H9 (cell line): ENCODE results near the gene S100A6. TPM values are rescaled to one million over a fixed set of nuclear protein-coding genes. Genes with fewer than 3 reads are reported as not detected.

Experiments
- DNase-seq: peaks from one replicate; pipeline ENCODE4 v3.0.0-alpha.2; 2017
- H2AFZ ChIP-seq: one replicate; pipeline ENCODE4 v1.6.1; 2013; ENCODE audit warnings: mild to moderate bottlenecking, low read length, control low read depth, moderate library complexity
- H2AK5ac ChIP-seq: 2 replicates; pipeline ENCODE4 v1.6.1; 2013; ENCODE audit warnings: low read length, control low read depth, mixed read lengths; ENCODE audit not compliant: insufficient read length
- H2BK120ac ChIP-seq: one replicate; pipeline ENCODE4 v1.6.1; 2013; ENCODE audit warnings: low read depth, mild to moderate bottlenecking, low read length, control low read depth, inconsistent platforms; ENCODE audit not compliant: poor library complexity, severe bottlenecking
- H2BK12ac ChIP-seq: 2 replicates; pipeline ENCODE4 v1.6.1; 2013; ENCODE audit warnings: low read length, control low read depth, mixed read lengths, low read depth; ENCODE audit not compliant: insufficient read length
- H2BK15ac ChIP-seq: 2 replicates; pipeline ENCODE4 v1.6.1; 2013; ENCODE audit warnings: low read depth, low read length, control low read depth
- H2BK20ac ChIP-seq: one replicate; pipeline ENCODE4 v1.6.1; 2013; ENCODE audit warnings: low read depth, mild to moderate bottlenecking, low read length, control low read depth, inconsistent platforms; ENCODE audit not compliant: poor library complexity, severe bottlenecking
- H2BK5ac ChIP-seq: 2 replicates; pipeline ENCODE4 v1.6.1; 2013; ENCODE audit warnings: low read length, control low read depth, mixed read lengths; ENCODE audit not compliant: insufficient read length
- H3K14ac ChIP-seq: 2 replicates; pipeline ENCODE4 v1.6.1; 2013; ENCODE audit warnings: low read length, control low read depth; ENCODE audit not compliant: insufficient read depth
- H3K18ac ChIP-seq: 2 replicates; pipeline ENCODE4 v1.6.1; 2013; ENCODE audit warnings: low read depth, mild to moderate bottlenecking, mixed read lengths, low read length, control low read depth; ENCODE audit not compliant: insufficient read length
- H3K23ac ChIP-seq: 2 replicates; pipeline ENCODE4 v1.6.1; 2013; ENCODE audit warnings: low read length, control low read depth, mixed read lengths, low read depth; ENCODE audit not compliant: insufficient read length
- H3K23me2 ChIP-seq: 2 replicates; pipeline ENCODE4 v1.6.1; 2013; ENCODE audit warnings: low read depth, mild to moderate bottlenecking, mixed read lengths, low read length, control low read depth; ENCODE audit not compliant: insufficient read length, poor library complexity, severe bottlenecking
- H3K27ac ChIP-seq: 2 replicates; pipeline ENCODE4 v1.5.1; 2013; ENCODE audit warnings: low read length, control low read depth, mixed read lengths, low read depth; ENCODE audit not compliant: insufficient read length
- H3K27me3 ChIP-seq: 2 replicates; pipeline ENCODE4 v1.6.1; 2013; ENCODE audit warnings: low read length, control low read depth, inconsistent platforms; ENCODE audit not compliant: insufficient read depth
- H3K4ac ChIP-seq: 2 replicates; pipeline ENCODE4 v1.6.1; 2013; ENCODE audit warnings: low read depth, mild to moderate bottlenecking, control low read depth, inconsistent platforms, low read length, moderate library complexity
- H3K4me1 ChIP-seq: 2 replicates; pipeline ENCODE4 v1.6.1; 2013; ENCODE audit warnings: low read length, control low read depth, inconsistent platforms; ENCODE audit not compliant: insufficient read depth
- H3K4me2 ChIP-seq: 2 replicates; pipeline ENCODE4 v1.6.1; 2013; ENCODE audit warnings: low read length, control low read depth, mixed read lengths; ENCODE audit not compliant: insufficient read length, insufficient read depth
- H3K56ac ChIP-seq: 2 replicates; pipeline ENCODE4 v1.6.1; 2013; ENCODE audit warnings: low read depth, mild to moderate bottlenecking, mixed read lengths, low read length, control low read depth; ENCODE audit not compliant: insufficient read length
- H3K79me1 ChIP-seq: 2 replicates; pipeline ENCODE4 v1.6.1; 2013; ENCODE audit warnings: low read depth, mild to moderate bottlenecking, moderate library complexity, low read length, control low read depth, inconsistent platforms; ENCODE audit not compliant: insufficient read depth, poor library complexity, severe bottlenecking
- H3K79me2 ChIP-seq: 2 replicates; pipeline ENCODE4 v1.6.1; 2013; ENCODE audit warnings: low read length, control low read depth, inconsistent platforms; ENCODE audit not compliant: insufficient read depth
- H3K9ac ChIP-seq: 2 replicates; pipeline ENCODE4 v1.6.1; 2013; ENCODE audit warnings: low read length, control low read depth, mixed read lengths; ENCODE audit not compliant: insufficient read length; ENCODE audit errors: extremely low read depth
- H3K9me3 ChIP-seq: one replicate; pipeline ENCODE4 v1.6.1; 2013; ENCODE audit warnings: low read depth, low read length, inconsistent platforms; ENCODE audit not compliant: control insufficient read depth
- H3T11ph ChIP-seq: one replicate; pipeline ENCODE4 v1.6.1; 2013; ENCODE audit warnings: mild to moderate bottlenecking, low read length, control low read depth, inconsistent platforms
- H4K20me1 ChIP-seq: one replicate; pipeline ENCODE4 v1.6.1; 2013; ENCODE audit not compliant: control insufficient read depth, insufficient read length, insufficient read depth
- H4K5ac ChIP-seq: 2 replicates; pipeline ENCODE4 v1.6.1; 2013; ENCODE audit warnings: low read depth, mild to moderate bottlenecking, mixed read lengths, low read length, control low read depth; ENCODE audit not compliant: insufficient read length
- H4K8ac ChIP-seq: replicated peaks from 2 replicates; pipeline ENCODE4 v1.6.1; 2013; ENCODE audit warnings: low read length, control low read depth, mixed read lengths, low read depth; ENCODE audit not compliant: insufficient read length
- H4K91ac ChIP-seq: 2 replicates; pipeline ENCODE4 v1.6.1; 2013; ENCODE audit warnings: low read depth, mild to moderate bottlenecking, moderate library complexity, mixed read lengths, low read length, control low read depth; ENCODE audit not compliant: insufficient read length
- H3K27ac Mint-ChIP-seq, 3 experiments: 2 replicates in 2 of 3; 3 replicates in 1 of 3; pipeline ENCODE4 v1.8.0; 2020 to 2021; ENCODE audit warnings: mixed read lengths in 3 of 3, mild to moderate bottlenecking in 1 of 3, moderate library complexity in 1 of 3
- H3K27me3 Mint-ChIP-seq: 2 replicates; pipeline ENCODE4 v1.8.0; 2021; ENCODE audit warnings: low read depth, mild to moderate bottlenecking, moderate library complexity, mixed read lengths
- H3K36me3 Mint-ChIP-seq, 3 experiments: 2 replicates in 2 of 3; 3 replicates in 1 of 3; pipeline ENCODE4 v1.8.0; 2020 to 2021; ENCODE audit warnings: low read depth in 3 of 3, mixed read lengths in 3 of 3; ENCODE audit not compliant: insufficient read depth in 1 of 3
- H3K4me1 Mint-ChIP-seq, 2 experiments: 2 replicates each; pipeline ENCODE4 v1.8.0; 2020; ENCODE audit warnings: mixed read lengths in 2 of 2
- H3K4me3 Mint-ChIP-seq, 2 experiments: 2 replicates in 1 of 2; 3 replicates in 1 of 2; pipeline ENCODE4 v1.8.0; 2020 to 2021; ENCODE audit warnings: mild to moderate bottlenecking in 2 of 2, mixed read lengths in 2 of 2, moderate library complexity in 1 of 2
- H3K9me3 Mint-ChIP-seq, 2 experiments: 2 replicates in 1 of 2; 3 replicates in 1 of 2; pipeline ENCODE4 v1.8.0; 2020; ENCODE audit warnings: mild to moderate bottlenecking in 2 of 2, mixed read lengths in 2 of 2, moderate library complexity in 1 of 2
- CTCF ChIP-seq: fragments of 200-600 bp; sonication (generic); conservative IDR thresholded peaks from 3 replicates; pipeline ENCODE4 v1.8.0; 2021; ENCODE audit warnings: antibody characterized with exemption, mild to moderate bottlenecking
- WGBS: extraction: QIAGEN DNeasy Blood & Tissue Kit; methylation state at CpG from one replicate; pipeline ENCODE4 v1.1.7; 2013; ENCODE audit warnings: missing lambda C conversion rate, low lambda C conversion rate, mixed read lengths; ENCODE audit not compliant: insufficient read length; ENCODE audit errors: extremely low coverage; 5-methylcytosine and 5-hydroxymethylcytosine counted together
- total RNA-seq: library from RNA; stranded (reverse); gene quantifications from 2 replicates; pipeline ENCODE4 v1.2.1, GENCODE V29; 2021

Gene S100A6
- total RNA-seq, 1 experiment from 2014 or later = not detected

- Histone ChIP-seq H3K23me2 (no peaks in the 10 kb centered on the region), H3K14ac (no peak overlapping the region), H3K18ac (no peak overlapping the region), H3K9ac (no peak overlapping the region), H4K5ac (no peak overlapping the region), H3K79me1 (no peaks in the 10 kb centered on the region), H2AFZ (no peak overlapping the region), H2BK15ac (no peak overlapping the region), H2AK5ac (no peak overlapping the region), H2BK5ac (no peak overlapping the region), H2BK12ac (no peak overlapping the region), H3K4me1 (peaks cover 5% of the 10 kb centered on the region; the same call in 1 of the 2 replicates), H3K23ac (no peak overlapping the region), H3T11ph (no peak overlapping the region), H3K27ac (no peak overlapping the region), H3K56ac (no peak overlapping the region), H3K27me3 (no peaks in the 10 kb centered on the region; the same call in 1 of the 2 replicates), H4K20me1 (no peaks in the 10 kb centered on the region), H4K91ac (no peak overlapping the region), H2BK20ac (no peak overlapping the region), H2BK120ac (no peak overlapping the region), H3K4me2 (no peak overlapping the region), H3K9me3 (no peaks in the 10 kb centered on the region), H3K79me2 (no peaks in the 10 kb centered on the region), H4K8ac (no peak overlapping the region), H3K4ac (no peak overlapping the region)
- no peaks in the 10 kb centered on the region for H3K9me3 Mint-ChIP-seq
- DNase-seq = no peak
- peaks cover 6% of the 10 kb centered on the region for H3K27me3 Mint-ChIP-seq
- H3K36me3 Mint-ChIP-seq = no peaks in the 10 kb centered on the region
- H3K4me1 Mint-ChIP-seq = peaks cover 38 to 41% of the 10 kb centered on the region in 2 experiments
- no peak overlapping the region for H3K4me3 Mint-ChIP-seq
- TF ChIP-seq CTCF = no peak
- H3K27ac Mint-ChIP-seq = peak overlapping the region in 1 of 3 experiments; percentile 77; a peak in 1 of 7 replicates
- no CpG with 5 or more reads among the region's 3 CpGs for WGBS
These were observed 4.2 kb downstream of the S100A6 start for GRCh38 chr1:153531638-153532037.
